SU-DHL-6 (cell line): ENCODE results near the gene ZNF592.

ENCODE experiments used
- EZH2phosphoT487 ChIP-seq: fragments of 200-600 bp; sonication (generic), shearing (Covaris generic); conservative IDR thresholded peaks from 2 replicates; pipeline ENCODE4 v1.6.1; 2018; ENCODE audit warnings: mild to moderate bottlenecking, antibody characterized with exemption, low read length, moderate library complexity, mixed read lengths
- TF ChIP-seq, protein P1 (sequence below): fragments of 200-600 bp; sonication (generic); IDR thresholded peaks from one replicate; pipeline ENCODE4 v1.5.1; 2017; ENCODE audit warnings: antibody characterized with exemption, mild to moderate bottlenecking, low read length, moderate library complexity; ENCODE audit not compliant: insufficient read depth, poor library complexity, severe bottlenecking

DNA sequence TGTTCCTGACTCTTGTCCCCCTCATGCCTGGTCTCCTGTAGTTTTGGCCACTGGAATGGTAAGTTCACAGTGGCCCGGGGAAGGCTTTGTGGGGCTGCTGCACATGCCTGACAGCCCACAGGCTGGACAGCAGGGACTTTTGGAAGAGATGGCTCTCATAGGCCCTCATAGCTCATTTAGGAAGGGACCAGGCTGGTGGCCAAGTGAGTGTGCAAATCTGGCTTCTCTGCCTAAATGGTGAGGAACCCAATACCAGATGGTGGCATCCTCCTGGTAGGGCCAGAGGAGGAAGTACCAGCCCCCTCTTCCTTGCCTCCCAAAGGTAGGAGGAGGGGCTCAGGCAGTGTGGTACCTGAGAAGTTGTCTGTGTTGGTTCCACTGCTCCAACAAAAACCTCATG is 94.4 kb downstream of the ZNF592 start:
- TF ChIP-seq, protein P1, sequence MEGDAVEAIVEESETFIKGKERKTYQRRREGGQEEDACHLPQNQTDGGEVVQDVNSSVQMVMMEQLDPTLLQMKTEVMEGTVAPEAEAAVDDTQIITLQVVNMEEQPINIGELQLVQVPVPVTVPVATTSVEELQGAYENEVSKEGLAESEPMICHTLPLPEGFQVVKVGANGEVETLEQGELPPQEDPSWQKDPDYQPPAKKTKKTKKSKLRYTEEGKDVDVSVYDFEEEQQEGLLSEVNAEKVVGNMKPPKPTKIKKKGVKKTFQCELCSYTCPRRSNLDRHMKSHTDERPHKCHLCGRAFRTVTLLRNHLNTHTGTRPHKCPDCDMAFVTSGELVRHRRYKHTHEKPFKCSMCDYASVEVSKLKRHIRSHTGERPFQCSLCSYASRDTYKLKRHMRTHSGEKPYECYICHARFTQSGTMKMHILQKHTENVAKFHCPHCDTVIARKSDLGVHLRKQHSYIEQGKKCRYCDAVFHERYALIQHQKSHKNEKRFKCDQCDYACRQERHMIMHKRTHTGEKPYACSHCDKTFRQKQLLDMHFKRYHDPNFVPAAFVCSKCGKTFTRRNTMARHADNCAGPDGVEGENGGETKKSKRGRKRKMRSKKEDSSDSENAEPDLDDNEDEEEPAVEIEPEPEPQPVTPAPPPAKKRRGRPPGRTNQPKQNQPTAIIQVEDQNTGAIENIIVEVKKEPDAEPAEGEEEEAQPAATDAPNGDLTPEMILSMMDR = no peak
- no peak for TF ChIP-seq EZH2phosphoT487
